Ramos (cell line): ENCODE data around the gene SLC22A3.

ENCODE experiments used
- in situ Hi-C: fragments of 300-500 bp; cut with MboI; formaldehyde crosslinking; loops from one replicate; pipeline ENCODE4 v1.14.3; 2022; ENCODE audit warnings: low sequenced_read_pairs; ENCODE audit not compliant: unreplicated experiment

Gene SLC22A3

DNA sequence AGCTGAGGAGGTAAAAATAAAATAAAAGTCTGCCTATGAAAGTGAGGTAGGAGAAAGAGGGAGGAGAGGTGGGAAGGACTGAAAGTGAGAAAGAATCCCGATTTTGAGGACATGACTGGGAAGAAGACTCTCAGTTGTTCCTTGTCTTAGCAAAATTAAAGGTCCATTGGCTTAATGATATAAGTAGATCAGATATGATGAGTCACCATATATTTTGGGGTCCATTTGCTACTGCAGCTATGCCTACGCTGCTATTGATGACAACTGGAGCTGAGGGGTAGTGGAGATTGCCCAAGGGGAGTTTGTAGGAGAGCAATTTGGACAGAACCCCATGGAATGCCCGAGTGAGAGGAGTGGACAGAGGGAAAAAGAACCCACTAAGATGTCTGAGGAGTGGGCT, 15.1 kb upstream of the SLC22A3 start:
- in situ Hi-C loops, result no loop called here

DNA sequence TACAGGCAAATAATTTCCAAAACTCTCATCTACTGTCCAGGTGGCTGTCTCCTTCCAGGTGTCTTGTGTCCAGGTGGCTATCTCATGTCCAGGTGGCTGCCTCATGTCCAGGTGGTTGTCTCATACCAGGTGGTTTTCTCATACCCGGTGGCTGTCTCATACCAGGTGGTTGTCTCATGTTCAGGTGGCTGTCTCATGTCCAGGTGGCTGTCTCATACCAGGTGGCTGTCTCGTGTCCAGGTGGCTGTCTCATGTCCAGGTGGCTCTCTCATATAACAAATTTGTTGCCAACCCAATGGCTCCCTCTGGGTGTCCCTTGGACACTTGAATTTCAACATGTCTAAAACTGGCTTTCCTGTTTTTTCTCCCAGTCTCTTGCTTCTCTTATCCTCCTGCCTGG, 14.3 kb upstream of the SLC22A3 start:
- in situ Hi-C loops, result no loop called here

DNA sequence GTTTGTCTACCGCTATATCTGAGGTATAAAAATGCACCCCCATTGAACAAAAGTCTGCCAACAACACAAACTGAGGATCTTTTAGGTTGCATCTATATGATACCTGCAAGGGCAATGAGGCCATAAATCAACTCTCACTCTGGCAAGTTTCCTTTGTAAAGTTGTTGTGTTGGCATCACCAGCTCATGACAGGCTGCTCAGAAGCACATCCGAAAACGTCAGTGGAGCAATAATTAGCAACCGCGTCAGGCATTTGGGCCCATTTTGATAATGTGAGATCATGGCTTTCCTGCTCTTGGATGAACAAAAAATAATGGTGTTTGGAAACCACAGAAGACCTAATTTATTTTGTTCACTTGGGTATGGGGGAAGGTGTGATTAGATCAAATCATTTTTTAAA, 12.0 kb upstream of the SLC22A3 start:
- in situ Hi-C loops, result no loop called here

DNA sequence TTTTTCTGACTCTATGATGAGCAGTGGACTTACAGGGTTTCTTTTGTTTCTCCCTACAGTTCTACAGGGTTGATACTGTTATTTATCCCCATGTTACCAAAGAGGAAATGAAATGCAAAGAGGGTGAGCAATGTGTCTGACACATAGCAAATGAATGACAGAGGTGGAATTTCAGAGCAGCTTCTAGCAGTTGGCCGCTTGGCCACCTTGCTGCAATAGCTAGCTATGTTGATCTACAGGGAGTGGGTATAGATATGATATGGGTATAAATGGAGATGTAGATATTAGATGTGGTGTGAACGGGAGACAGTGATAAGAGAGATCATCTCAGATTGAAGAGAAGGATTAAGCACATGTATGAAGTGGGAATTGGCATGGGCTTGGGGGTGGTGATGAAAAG, 10.9 kb upstream of the SLC22A3 start:
- in situ Hi-C loops, result no loop called here

DNA sequence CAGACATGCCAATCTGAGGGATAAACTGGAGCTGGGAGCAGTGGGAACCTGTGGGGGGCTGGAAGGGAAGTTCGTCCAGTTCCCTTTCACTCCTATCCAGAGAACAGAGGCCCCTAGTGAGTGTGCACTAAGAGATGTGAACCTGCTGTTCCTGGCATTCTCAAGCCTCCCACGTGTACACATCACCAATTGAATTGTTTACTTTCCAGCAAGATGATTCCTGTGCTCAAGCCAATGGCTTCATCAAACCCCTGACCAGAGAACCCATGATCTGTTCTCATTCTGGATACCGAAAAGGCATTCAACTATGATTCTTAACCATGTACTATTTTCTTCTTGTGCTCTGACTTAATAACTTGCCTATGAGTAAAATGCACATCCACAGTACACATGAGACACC, 10.2 kb upstream of the SLC22A3 start:
- in situ Hi-C loops, result no loop called here

DNA sequence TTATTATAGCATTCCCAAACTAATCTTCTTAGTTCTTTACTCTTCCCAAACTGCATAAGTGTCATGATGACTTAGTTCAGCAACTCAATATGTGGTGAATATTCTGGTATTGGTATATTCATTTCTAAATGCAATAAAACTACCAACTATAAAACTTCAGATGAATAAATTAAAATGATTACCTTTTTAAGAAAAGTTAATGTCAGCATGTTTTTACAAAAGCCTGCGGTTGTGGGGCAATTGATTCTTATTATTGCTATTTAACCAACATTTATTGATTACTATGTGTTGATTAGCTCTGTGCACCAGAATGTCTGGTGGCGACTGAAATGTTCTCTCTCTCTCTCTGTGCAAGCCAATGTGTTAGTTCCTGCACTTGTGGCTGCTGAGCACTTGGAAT, 5.0 kb upstream of the SLC22A3 start:
- in situ Hi-C loops, result no loop called here

DNA sequence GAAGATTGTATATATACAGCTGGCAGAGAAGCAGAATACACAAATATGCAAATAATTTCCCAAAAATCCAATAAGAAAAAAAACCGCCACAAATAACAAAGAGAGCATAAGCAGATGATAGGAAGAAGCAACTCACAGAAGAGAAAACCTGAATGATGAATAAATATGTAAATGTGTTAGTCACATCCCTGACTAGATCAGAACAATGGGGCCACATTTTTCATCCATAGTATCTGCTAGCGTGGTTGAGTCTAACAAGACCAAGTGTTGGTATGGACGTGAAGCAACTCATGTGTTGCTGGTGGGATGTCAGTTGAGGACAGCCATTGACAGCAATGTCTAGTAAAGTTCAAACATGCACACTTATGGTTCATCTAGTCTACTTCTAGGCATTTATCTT, 3.9 kb upstream of the SLC22A3 start:
- in situ Hi-C loops, result no loop called here

DNA sequence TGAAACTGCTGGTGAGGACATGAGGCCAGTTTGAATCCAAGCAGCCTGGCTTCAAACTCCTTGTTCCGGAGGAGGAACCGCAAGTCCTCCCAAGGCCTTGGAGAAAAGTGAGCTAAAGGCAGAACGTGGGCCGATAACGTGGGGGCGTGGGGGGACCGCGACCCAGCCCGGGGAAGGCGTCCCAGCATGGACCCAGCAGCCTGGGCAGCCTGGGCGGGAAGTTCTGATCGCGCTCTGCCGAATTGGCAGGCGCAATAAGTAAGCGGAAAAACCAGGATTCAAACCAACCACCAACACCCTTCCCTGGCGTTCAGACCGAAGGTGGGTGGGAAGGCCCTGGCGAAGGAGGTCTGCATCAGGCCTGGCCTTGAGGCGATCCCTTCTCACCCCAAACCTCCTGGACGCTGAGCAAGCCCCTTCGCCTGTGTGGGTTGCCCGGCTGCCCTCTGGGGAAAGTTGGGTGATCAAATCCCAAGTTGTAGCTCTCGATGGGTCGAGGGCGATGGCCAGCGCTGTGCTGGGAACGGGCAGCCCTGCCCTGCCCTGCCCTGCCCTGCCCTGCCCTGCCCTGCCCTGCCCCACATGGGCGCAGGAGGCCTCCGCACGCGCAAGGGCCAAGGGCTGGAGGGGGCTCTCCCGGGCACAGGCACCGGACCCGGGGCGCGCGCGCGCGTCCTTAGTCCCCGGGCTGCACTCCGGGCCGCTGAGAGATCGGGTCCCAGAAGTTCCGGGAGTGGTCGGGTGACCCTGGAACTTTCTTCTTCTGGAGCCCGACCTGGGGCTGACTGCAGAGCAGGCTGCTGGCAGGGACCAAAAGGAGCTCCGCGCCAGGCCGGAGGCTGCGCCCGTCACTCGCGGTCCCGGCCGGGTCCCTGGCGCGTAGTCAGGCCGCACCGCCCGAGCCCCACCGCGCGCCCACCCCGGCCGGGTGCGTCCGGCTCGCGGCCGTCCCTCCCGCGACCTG, 637 bp upstream of the SLC22A3 start:
- in situ Hi-C loops, result no loop called here

DNA sequence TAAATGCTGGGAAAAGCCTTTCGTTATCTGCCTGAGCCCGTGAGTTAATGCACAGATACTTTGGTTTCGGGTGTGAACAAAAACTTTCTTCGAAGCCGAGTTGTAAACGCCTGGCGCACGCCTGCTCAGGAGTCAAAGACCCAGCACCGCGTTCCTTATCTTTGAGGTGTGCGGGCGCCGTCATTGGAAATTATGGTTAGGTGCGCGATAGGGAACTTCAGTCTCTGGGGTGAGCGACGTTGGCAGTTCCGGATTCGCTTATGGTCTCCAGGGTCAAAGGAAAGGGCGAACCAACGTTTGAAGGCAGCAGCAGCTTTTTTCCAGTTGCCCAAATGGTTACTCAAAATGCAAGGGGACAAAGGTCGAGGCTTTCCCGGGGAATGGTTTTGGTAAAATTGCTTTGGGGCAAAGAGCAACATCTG, 853 bp downstream of the SLC22A3 start:
- in situ Hi-C loops, result no loop called here

DNA sequence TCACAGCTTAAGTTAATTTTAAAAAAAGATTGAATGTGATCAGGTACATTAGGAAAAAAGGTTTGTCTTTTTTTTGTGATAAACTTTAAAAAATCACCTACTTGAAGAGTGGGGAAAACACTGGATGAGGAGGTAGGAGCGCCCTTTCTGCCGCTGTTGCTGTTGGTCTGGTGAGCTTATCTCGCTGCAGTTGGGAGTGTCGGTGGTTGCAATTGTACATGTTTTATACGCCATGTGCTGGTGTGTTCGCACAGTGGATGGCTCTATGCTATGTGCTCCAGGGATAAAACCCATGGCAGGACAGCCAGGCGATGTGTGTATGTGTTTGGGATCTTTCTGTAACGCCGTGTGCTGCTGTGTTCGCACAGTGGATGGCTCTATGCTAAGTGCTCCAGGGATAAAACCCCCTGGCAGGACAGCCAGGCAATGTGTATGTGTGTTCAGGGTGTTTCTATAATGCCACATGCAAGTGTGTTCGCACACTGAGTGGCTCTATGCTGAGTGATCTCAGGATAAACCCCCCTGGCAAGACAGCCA, 1.7 kb downstream of the SLC22A3 start:
- in situ Hi-C loops, result no loop called here

DNA sequence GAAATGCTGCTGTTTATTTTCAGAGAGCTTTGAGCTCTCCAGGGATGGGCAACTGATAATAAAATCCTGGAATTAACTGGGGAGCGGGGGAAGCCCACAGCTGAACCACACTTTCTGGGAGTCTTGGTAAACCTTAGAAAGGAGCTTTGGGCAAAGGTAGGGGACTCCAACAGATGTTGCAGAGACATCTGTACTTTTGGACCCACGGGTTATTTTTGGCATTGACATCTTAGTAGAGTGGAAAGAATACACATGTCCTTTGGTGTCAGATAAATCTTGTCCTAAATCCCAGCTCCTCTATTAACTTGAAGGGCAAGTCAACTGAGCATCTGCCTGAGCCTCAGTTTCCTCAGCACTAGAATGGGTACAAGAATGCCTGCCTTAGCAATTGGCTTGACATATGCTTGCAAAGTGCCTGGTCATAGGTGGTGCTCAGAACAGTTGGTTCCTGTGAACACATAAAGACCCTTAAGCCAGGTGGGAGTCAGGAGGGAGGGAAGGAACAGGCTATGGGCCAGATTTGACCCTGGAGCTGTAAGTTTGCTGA, 5.8 kb downstream of the SLC22A3 start:
- in situ Hi-C loops, result no loop called here

DNA sequence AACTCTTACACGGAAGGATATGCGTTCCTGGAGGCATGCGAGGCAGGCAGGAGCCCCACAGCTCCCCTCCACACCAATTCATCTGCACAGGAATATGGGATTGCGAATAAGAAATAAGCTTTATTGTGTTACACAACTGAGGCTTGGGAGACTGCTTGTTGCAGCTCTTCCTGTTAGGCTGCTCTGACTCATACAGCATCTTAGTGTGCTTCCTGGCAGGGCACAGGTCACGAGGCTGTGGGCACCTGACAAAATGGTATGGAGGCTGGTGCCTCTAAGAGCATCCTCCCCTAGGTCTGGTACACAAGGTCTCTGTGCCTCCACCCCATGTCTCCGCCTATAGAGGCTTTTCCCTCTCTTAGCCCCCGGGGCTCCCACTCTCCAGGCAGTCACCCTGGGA, 6.8 kb downstream of the SLC22A3 start:
- in situ Hi-C loops, result no loop called here

DNA sequence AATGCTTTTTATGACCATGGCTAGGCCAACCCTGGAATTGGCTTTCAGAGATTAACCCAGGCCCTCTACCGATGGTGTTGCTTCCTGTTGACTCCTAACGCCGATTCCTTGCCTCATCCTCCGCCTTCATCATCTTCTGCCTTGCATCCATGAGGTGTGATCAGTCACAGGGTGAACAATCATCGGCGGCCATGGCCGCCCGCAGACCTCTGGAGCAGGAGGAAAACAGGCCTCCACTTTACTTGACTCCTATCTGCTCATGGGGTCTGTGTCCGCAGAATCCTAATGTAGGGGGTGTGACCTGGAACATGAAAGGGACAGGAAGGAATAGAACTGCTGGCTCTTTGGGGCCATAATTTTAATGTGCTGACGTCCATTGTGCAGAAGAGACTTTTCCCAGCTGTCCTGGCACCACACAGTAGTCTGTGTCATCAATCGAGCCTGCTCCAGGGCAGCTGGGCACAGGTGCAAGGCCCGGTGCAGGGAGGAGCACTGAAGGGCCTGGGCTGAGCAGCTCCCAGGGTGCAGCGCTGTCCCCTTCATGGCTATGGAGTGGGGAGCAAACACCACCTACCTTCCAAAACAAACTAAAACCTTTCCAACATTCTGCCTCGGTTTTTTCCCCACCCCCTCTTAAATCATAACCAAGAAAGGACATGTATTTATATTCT, 8.0 kb downstream of the SLC22A3 start:
- in situ Hi-C loops, result no loop called here

DNA sequence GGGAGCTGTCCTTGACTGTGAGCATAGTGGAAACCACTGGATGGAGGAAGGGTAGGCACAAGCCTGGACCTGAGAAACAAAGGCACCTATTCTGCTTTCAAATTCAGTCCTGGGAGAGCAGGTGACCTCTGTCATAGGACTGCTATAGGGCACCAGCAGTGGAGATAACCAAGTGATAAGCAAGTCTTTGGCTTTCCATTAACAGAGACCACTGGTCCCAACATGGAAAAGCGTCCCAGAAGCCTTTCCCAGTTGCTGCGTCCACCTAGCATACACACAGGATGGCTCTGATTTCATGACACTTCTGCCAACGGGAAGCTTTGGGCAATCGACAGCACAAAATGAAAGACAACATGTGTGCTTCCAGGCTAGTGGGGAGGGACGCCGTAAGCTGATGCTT, 8.9 kb downstream of the SLC22A3 start:
- in situ Hi-C loops, result no loop called here

DNA sequence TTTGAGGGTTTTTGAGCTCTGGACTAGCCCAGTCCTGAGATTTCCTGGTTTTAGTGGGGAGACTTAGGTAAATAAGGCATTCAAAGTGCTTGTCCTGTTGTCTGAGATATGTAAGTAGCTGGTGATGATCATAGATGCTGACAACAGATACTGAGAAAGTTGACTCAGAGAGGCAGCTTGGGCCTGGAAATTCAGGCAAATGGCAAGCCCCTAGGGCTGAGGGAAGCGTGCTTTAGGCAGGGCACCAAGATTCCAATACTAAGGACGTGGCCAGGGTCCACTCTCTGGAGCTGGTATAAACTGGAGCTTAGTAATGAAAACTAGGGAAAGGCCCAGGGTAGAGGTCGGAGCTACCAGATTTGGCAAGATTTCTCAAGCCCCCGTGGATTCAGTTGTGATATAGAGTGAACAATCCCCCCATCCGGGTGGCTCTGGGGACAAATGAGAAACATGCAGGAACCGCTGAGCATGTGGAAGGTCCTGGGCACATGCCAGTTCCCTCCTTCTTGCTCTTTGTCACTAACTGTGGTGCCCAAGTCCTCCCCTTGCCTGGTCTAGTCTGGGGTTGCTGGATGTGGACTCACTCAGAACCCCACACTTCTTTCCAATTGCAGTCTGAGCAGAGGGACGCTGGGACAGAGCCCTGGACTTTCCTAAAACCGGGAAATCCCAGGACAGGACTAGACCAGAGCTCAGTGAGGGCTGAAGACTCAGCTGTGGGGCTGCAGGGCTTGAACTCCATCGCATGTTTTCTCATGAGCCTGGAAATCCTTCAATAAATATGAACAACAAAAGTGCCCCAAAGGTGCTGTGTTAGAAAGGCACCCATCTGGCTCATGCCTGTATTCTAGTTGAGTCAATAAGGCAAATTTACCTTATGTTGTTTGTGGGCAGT, 10.3 kb downstream of the SLC22A3 start:
- in situ Hi-C loops, result no loop called here

DNA sequence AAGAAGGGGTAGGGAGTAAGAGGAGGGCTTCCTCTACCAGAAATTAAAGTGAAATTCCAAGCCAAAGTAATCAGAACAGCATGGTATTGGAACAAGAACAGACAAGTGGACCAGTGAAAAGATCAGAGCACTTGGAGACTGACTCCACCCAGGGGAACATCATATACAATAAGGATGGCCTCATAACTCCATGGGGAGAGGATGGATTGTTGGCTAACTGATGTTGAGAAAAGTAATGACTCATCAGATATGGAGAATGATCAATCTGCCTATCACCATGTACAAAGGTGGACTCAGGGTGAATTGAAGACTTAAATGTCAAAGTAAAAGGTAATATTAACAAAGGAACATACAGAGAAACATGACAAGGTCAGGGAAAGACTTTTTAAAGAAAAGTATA, 12.8 kb downstream of the SLC22A3 start:
- in situ Hi-C loops, result no loop called here

DNA sequence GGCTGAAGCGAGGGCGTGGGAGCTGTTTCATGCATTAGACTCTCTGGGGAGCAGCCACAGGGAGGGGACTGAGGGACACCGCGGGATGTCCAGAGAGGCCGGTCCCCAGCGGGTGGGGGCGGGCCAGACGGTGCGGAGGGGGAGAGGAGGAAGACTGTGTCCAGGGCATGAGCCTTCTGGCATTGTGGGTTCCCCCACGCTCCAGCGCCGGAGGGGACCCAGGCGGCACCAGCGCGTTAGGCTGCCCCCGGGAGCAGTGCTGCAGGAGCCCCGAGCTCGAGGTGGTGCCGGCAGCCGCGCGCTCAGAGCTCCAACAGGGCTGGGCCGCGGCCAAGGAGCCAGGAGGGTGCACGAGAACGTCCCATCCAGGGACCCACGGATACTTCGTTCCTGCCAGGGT, 14.4 kb downstream of the SLC22A3 start:
- in situ Hi-C loops, result no loop called here

DNA sequence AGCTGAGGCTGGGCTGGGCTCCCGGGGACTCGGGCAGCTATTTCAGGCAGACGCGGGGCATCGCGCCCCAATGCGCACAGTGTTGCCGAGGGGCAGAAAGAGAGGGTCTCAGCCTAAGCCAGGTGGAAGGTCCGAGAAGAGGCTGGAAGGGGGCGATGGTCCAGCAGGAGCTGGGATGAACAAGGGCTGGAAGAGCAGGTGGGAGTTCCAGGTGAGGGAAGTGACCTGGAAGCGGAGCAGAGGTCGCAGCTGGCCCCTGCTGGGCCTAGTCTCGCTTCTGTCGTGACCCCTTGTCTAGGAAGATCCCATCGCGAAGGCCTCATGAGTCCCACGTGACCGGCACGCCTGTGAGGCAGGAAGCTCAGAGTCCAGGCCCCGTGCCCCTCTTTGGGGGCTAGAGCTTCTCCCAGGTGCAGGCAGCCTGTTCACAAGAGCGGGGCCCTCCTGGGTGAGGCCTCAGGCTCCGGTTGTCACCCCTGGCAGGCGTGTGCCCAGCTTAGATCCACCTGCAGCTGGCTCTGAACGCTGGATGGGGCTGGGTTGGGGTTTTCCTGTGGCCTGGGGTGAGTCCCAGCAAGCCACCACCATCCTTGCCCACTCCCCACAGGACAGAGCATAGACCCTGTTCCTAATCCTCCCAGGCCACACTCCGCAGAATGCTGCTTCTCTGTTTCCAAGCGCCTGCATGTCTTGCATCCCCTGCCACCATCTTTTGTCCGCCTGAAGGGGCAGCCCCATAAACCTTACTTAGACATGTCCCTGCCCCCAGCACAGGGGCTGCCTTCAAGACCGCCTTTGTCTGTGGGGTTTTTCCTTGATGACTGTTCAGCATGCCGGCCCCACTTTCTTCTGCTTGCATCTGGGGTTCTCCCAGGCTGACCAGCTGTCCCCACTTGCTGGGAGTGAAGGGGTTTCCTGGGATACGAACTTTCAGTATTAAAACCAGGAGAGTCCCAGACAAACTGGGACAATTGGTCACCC, 15.1 kb downstream of the SLC22A3 start:
- in situ Hi-C loops, result no loop called here

DNA sequence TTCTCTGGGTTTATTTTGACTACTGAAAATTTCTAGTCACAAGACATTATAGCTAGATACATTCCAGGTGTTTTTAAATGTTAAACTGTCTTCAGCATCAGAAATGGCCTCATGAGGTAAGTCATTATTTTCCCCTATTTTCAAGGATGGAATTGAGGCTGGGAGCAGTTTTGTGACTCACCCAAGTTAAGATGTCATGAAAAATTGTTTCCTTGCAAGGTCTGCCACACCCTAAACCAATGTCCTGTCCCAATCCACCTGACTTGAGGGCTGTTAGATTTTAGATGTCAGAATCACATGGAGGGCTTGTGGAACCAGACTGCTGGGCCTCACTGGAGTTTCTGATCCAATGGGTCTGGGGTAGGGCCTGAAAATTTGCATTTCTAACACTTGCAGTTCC, 16.9 kb downstream of the SLC22A3 start:
- in situ Hi-C loops, result no loop called here
